ENCODE results near the gene CYP4B1.

CYP4B1 gene

GRCh38 chr1:46797696-46798470 is 963 bp upstream of the CYP4B1 start:
- no peak for DNase-seq

- no peak for DNase-seq
These were observed 1.9 kb downstream of the CYP4B1 start for GRCh38 chr1:46800742-46801141.

GRCh38 chr1:46801323-46802055 is 2.6 kb downstream of the CYP4B1 start:
- no peak for DNase-seq

- DNase-seq, result no peak
These were observed 3.2 kb downstream of the CYP4B1 start for GRCh38 chr1:46802081-46802480.

GRCh38 chr1:46802901-46803574 is 4.2 kb downstream of the CYP4B1 start:
- no peak for DNase-seq

GRCh38 chr1:46804027-46804889 is 5.4 kb downstream of the CYP4B1 start:
- DNase-seq, result no peak

- no peak for DNase-seq
These were observed 6.1 kb downstream of the CYP4B1 start for GRCh38 chr1:46804926-46805325.

- no peak for DNase-seq
These were observed 6.9 kb downstream of the CYP4B1 start for GRCh38 chr1:46805755-46806154.

- no peak for DNase-seq
These were observed 7.6 kb downstream of the CYP4B1 start for GRCh38 chr1:46806196-46807020.

- no peak for DNase-seq
These were observed 8.5 kb downstream of the CYP4B1 start for GRCh38 chr1:46807046-46807972.

GRCh38 chr1:46809071-46809470 is 10.2 kb downstream of the CYP4B1 start:
- DNase-seq, result no peak

GRCh38 chr1:46809904-46810303 is 11.1 kb downstream of the CYP4B1 start:
- DNase-seq, result no peak

GRCh38 chr1:46810596-46810995 is 11.8 kb downstream of the CYP4B1 start:
- no peak for DNase-seq

- no peak for DNase-seq
These were observed 12.2 kb downstream of the CYP4B1 start for GRCh38 chr1:46811053-46811452.

GRCh38 chr1:46812065-46812963 is 13.5 kb downstream of the CYP4B1 start:
- no peak for DNase-seq

- no peak for DNase-seq
These were observed 14.4 kb downstream of the CYP4B1 start for GRCh38 chr1:46812996-46813857.

GRCh38 chr1:46813858-46814396 is 15.1 kb downstream of the CYP4B1 start:
- DNase-seq, result no peak

- no peak for DNase-seq
These were observed 16.3 kb downstream of the CYP4B1 start for GRCh38 chr1:46815133-46815532.
